ENCODE data around the gene PPIA. TPM values are rescaled to one million over a fixed set of nuclear protein-coding genes. Genes with fewer than 3 reads are reported as not detected.

The PPIA gene
- total RNA-seq, 1 experiment from 2014 or later, result 2,836 TPM

DNA sequence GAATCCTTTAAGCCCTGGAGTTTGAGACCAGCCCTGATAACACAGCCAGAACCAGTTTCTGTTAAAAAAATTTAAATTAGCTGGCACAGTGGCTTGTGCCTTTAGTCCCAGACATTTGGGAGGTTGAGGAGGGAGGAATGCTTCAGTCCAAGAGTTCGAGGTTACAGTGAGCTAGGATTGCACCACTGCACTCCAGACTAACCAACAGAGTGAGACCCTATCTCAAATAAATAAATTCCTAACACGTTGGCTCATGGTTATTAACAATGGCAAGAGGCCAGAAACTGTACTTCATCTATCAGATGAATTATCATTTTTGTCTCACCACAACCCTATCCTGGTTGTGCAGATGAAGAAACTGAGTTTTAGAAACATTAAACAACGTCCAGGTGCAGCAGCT is 2.1 kb upstream of the PPIA start:
- no peak overlapping the region for H3K9ac ChIP-seq (ENCODE audit: low read length)
- H3K27ac ChIP-seq (ENCODE audit: low read depth, low read length), result no peak overlapping the region
- H2AFZ ChIP-seq (ENCODE audit: low read depth, low read length, poor library complexity, severe bottlenecking), result no peak overlapping the region
- H3K27me3 ChIP-seq (ENCODE audit: insufficient read depth, low read length), result no peaks in the 10 kb centered on the region
- H3K9me3 ChIP-seq (ENCODE audit: control insufficient read depth in 1 of 2, insufficient read depth in 1 of 2, low read depth in 1 of 2, low read length in 2 of 2), result no peaks in the 10 kb centered on the region
- intact Hi-C loops (cut with micrococcal nuclease), result loop anchor here (10.0 kb wide), 1 partner anchor 130 kb away; no protein-coding TSS in a partner anchor
- no peak overlapping the region for H3K4me3 ChIP-seq (replicated peaks in 1 of 2; ENCODE audit: low read depth in 1 of 2, low read length in 2 of 2)
- ChIA-PET POLR2A (no interaction called here), CTCF (interaction anchor here (1.5 kb wide), 1 partner anchor 54 kb away, joined by 3 read pairs; the partner anchor contains the start of gene H2AZ2), RAD21 (ENCODE audit: low non-redundant PET in 1 of 2, low total read pairs in 2 of 2, uncharacterized antibody in 2 of 2, unreplicated experiment in 2 of 2) (no interaction called here)
- peaks cover 9 to 41% of the 10 kb centered on the region in 2 experiments; a peak in 3 of 4 replicates for H3K4me1 ChIP-seq (ENCODE audit: control insufficient read depth in 1 of 2, insufficient read depth in 2 of 2, low read length in 2 of 2)
- no peak overlapping the region for H3K4me2 ChIP-seq (ENCODE audit: low read length)
- ATAC-seq, result no peak
- peaks cover 2 to 19% of the 10 kb centered on the region in 2 experiments; a peak in 3 of 4 replicates for H3K36me3 ChIP-seq (ENCODE audit: control insufficient read depth in 1 of 2, insufficient read depth in 2 of 2, low read length in 2 of 2)
- no peak for DNase-seq (ENCODE audit: low read depth, low spot score)
- TF ChIP-seq ZFX (IDR thresholded peaks at IDR 0.05) (no peak), TCF7L2 (IDR thresholded peaks at IDR 0.05; ENCODE audit: borderline replicate concordance, extremely low read depth, insufficient read depth, insufficient read length) (no peak), POLR2A (IDR thresholded peaks at IDR 0.05; ENCODE audit: borderline replicate concordance, extremely low read depth, insufficient read depth, insufficient read length) (no peak), SIN3A (IDR thresholded peaks at IDR 0.05; ENCODE audit: low read depth) (no peak), JUND (IDR thresholded peaks at IDR 0.05) (no peak), RAD21 (IDR thresholded peaks at IDR 0.05; ENCODE audit: low read depth) (no peak), YY1 (IDR thresholded peaks at IDR 0.05; ENCODE audit: extremely low read depth, insufficient replicate concordance, low read depth, low read length) (no peak), EGR1 (IDR thresholded peaks at IDR 0.05; ENCODE audit: low read depth) (no peak), SRF (IDR thresholded peaks at IDR 0.05; ENCODE audit: low read depth) (no peak), POLR2AphosphoS5 (IDR thresholded peaks at IDR 0.05; ENCODE audit: low read depth, low read length) (no peak), ZNF274 (IDR thresholded peaks at IDR 0.05; ENCODE audit: low read depth, low read length) (no peak), ELF1 (IDR thresholded peaks at IDR 0.05; ENCODE audit: borderline replicate concordance, low read depth) (no peak), SP1 (IDR thresholded peaks at IDR 0.05; ENCODE audit: low read depth) (no peak), EZH2phosphoT487 (IDR thresholded peaks at IDR 0.05; ENCODE audit: borderline replicate concordance) (no peak)
- TF ChIP-seq, protein P1, sequence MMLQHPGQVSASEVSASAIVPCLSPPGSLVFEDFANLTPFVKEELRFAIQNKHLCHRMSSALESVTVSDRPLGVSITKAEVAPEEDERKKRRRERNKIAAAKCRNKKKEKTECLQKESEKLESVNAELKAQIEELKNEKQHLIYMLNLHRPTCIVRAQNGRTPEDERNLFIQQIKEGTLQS (IDR thresholded peaks at IDR 0.05), result no peak
- TF ChIP-seq, protein P2, sequence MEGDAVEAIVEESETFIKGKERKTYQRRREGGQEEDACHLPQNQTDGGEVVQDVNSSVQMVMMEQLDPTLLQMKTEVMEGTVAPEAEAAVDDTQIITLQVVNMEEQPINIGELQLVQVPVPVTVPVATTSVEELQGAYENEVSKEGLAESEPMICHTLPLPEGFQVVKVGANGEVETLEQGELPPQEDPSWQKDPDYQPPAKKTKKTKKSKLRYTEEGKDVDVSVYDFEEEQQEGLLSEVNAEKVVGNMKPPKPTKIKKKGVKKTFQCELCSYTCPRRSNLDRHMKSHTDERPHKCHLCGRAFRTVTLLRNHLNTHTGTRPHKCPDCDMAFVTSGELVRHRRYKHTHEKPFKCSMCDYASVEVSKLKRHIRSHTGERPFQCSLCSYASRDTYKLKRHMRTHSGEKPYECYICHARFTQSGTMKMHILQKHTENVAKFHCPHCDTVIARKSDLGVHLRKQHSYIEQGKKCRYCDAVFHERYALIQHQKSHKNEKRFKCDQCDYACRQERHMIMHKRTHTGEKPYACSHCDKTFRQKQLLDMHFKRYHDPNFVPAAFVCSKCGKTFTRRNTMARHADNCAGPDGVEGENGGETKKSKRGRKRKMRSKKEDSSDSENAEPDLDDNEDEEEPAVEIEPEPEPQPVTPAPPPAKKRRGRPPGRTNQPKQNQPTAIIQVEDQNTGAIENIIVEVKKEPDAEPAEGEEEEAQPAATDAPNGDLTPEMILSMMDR (IDR thresholded peaks at IDR 0.05 in 2 of 3, conservative IDR thresholded peaks at IDR 0.05 in 1 of 3; ENCODE audit: borderline replicate concordance in 1 of 3, insufficient read depth in 1 of 3, low read depth in 2 of 3, low read length in 2 of 3), result no peak
- TF ChIP-seq, protein P3, sequence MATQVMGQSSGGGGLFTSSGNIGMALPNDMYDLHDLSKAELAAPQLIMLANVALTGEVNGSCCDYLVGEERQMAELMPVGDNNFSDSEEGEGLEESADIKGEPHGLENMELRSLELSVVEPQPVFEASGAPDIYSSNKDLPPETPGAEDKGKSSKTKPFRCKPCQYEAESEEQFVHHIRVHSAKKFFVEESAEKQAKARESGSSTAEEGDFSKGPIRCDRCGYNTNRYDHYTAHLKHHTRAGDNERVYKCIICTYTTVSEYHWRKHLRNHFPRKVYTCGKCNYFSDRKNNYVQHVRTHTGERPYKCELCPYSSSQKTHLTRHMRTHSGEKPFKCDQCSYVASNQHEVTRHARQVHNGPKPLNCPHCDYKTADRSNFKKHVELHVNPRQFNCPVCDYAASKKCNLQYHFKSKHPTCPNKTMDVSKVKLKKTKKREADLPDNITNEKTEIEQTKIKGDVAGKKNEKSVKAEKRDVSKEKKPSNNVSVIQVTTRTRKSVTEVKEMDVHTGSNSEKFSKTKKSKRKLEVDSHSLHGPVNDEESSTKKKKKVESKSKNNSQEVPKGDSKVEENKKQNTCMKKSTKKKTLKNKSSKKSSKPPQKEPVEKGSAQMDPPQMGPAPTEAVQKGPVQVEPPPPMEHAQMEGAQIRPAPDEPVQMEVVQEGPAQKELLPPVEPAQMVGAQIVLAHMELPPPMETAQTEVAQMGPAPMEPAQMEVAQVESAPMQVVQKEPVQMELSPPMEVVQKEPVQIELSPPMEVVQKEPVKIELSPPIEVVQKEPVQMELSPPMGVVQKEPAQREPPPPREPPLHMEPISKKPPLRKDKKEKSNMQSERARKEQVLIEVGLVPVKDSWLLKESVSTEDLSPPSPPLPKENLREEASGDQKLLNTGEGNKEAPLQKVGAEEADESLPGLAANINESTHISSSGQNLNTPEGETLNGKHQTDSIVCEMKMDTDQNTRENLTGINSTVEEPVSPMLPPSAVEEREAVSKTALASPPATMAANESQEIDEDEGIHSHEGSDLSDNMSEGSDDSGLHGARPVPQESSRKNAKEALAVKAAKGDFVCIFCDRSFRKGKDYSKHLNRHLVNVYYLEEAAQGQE (IDR thresholded peaks at IDR 0.05; ENCODE audit: low read depth), result no peak
- TF ChIP-seq, protein P4, sequence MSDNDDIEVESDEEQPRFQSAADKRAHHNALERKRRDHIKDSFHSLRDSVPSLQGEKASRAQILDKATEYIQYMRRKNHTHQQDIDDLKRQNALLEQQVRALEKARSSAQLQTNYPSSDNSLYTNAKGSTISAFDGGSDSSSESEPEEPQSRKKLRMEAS (IDR thresholded peaks at IDR 0.05), result no peak
- TF ChIP-seq, protein P5, sequence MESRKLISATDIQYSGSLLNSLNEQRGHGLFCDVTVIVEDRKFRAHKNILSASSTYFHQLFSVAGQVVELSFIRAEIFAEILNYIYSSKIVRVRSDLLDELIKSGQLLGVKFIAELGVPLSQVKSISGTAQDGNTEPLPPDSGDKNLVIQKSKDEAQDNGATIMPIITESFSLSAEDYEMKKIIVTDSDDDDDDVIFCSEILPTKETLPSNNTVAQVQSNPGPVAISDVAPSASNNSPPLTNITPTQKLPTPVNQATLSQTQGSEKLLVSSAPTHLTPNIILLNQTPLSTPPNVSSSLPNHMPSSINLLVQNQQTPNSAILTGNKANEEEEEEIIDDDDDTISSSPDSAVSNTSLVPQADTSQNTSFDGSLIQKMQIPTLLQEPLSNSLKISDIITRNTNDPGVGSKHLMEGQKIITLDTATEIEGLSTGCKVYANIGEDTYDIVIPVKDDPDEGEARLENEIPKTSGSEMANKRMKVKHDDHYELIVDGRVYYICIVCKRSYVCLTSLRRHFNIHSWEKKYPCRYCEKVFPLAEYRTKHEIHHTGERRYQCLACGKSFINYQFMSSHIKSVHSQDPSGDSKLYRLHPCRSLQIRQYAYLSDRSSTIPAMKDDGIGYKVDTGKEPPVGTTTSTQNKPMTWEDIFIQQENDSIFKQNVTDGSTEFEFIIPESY (IDR thresholded peaks at IDR 0.05; ENCODE audit: extremely low read depth, insufficient replicate concordance, low read length), result no peak
- H4K20me1 ChIP-seq (ENCODE audit: insufficient read depth), result peaks cover 20% of the 10 kb centered on the region; the same call in 1 of the 2 replicates
- H3K79me2 ChIP-seq (ENCODE audit: insufficient read depth, low read length), result peaks cover 39% of the 10 kb centered on the region
- no peaks in the 10 kb centered on the region for H3K9me2 ChIP-seq (ENCODE audit: insufficient read depth)
- BruUV-seq (replicated peaks), result no TSS peak

Measured in HCT116 (cell line).